ENCODE results near the gene FOXK1.

FOXK1 gene

GRCh38 chr7:4725014-4725849 is 43.1 kb downstream of the FOXK1 start:
- no peak for DNase-seq

- DNase-seq: no peak
These were observed 43.9 kb downstream of the FOXK1 start for GRCh38 chr7:4725850-4726450.

- DNase-seq: no peak
These were observed 44.5 kb downstream of the FOXK1 start for GRCh38 chr7:4726566-4726965.

- no peak for DNase-seq
These were observed 46.0 kb downstream of the FOXK1 start for GRCh38 chr7:4727914-4728705.

- no peak for DNase-seq
These were observed 47.2 kb downstream of the FOXK1 start for GRCh38 chr7:4729266-4729665.

- no peak for DNase-seq
These were observed 48.2 kb downstream of the FOXK1 start for GRCh38 chr7:4730276-4730675.

- no peak for DNase-seq
These were observed 48.9 kb downstream of the FOXK1 start for GRCh38 chr7:4730971-4731370.

- DNase-seq: no peak
These were observed 49.7 kb downstream of the FOXK1 start for GRCh38 chr7:4731803-4732202.

- no peak for DNase-seq
These were observed 51.9 kb downstream of the FOXK1 start for GRCh38 chr7:4733936-4734528.

- DNase-seq: no peak
These were observed 52.7 kb downstream of the FOXK1 start for GRCh38 chr7:4734587-4735345.

GRCh38 chr7:4737300-4737699 is 55.2 kb downstream of the FOXK1 start:
- DNase-seq: no peak

GRCh38 chr7:4738711-4739527 is 56.8 kb downstream of the FOXK1 start:
- no peak for DNase-seq

GRCh38 chr7:4739528-4739992 is 57.5 kb downstream of the FOXK1 start:
- DNase-seq: no peak

- DNase-seq: no peak
These were observed 58.7 kb downstream of the FOXK1 start for GRCh38 chr7:4740796-4741195.

GRCh38 chr7:4742051-4742573 is 60.0 kb downstream of the FOXK1 start:
- DNase-seq: no peak

- no peak for DNase-seq
These were observed 60.8 kb downstream of the FOXK1 start for GRCh38 chr7:4742852-4743251.

GRCh38 chr7:4744391-4745264 is 62.5 kb downstream of the FOXK1 start:
- DNase-seq: peak; percentile 90

- DNase-seq: no peak
These were observed 63.3 kb downstream of the FOXK1 start for GRCh38 chr7:4745265-4745919.
